Measurements from ENCODE around the gene HSD17B12.

- TF ChIP-seq CTCF (IDR thresholded peaks at IDR 0.05) (no peak), ZFX (IDR thresholded peaks at IDR 0.05; ENCODE audit: borderline replicate concordance) (no peak)
Measured at GRCh38 chr11:43872995-43873394, 192.5 kb downstream of the HSD17B12 start.
